ENCODE results near the gene ZBTB8A.

The ZBTB8A gene

DNA sequence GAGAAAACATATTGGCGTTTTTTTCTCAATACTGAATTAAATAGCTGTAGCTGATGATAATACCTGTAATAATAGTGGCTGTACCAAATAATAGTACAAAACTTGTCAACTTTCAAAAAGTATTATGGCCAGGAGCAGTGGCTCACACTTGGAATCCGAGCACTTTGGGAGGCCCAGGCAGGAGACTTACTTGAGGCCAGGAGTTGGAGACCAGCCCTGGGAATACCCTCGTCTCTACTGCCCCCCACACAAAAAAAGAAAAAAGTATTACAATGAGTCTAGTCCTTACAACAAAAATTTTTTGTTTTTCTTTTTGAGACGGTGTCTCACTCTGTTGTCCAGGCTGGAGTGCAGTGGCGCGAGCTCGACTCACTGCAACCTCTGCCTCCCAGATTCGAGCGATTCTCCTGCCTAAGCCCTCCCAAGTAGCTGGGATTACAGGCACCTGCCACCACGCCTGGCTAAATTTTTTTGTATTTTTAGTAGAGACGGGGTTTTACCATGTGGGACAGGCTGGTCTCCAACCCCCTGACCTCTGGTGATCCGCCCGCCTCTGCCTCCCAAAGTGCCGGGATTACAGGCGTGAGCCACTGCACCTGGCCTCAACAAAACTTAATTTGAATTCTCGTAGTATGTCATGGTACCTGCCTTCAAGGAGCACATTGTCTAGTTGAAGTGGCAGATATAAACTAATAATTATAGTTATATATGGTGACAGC lies 113.2 kb downstream of the ZBTB8A start:
- no peak for DNase-seq (ENCODE audit: low read depth in 2 of 2)
